H1 (cell line): Measurements from ENCODE around the gene CTNND2. TPM values are rescaled to one million over a fixed set of nuclear protein-coding genes. Genes with fewer than 3 reads are reported as not detected.

Experiments
- CTCF ChIA-PET: fragments of 300-600 bp; sonication (Branson Sonifier 250); formaldehyde crosslinking; loops from one replicate; lab custom pipeline; 2021; ENCODE audit not compliant: partially characterized antibody; lab: Charles Lee
- POLR2A ChIA-PET: fragments of 300-600 bp; sonication (Branson Sonifier 250); formaldehyde crosslinking; loops from one replicate; lab custom pipeline; 2021; ENCODE audit warnings: inconsistent platforms; ENCODE audit not compliant: partially characterized antibody; lab: Charles Lee
- DNase-seq, 2 experiments: peaks; one replicate each; pipeline versions ENCODE4 v3.0.0 to v3.0.0-alpha.2; 2010 to 2022; ENCODE audit warnings: low spot score in 2 of 2, low read depth in 1 of 2, mixed read lengths in 1 of 2
- FAIRE-seq: peaks from 2 replicates; lab custom pipeline; 2011; peaks lifted over from hg19 to GRCh38; lab: Jason Lieb, UNC
- H2AFZ ChIP-seq: 2 replicates; pipeline ENCODE4 v1.8.1; 2012; ENCODE audit warnings: low read length, inconsistent platforms
- H2AK5ac ChIP-seq: 2 replicates; pipeline ENCODE4 v1.6.1; 2013; ENCODE audit warnings: low read depth, low read length
- H2BK120ac ChIP-seq: replicated peaks from 2 replicates; pipeline ENCODE3; 2013; ENCODE audit warnings: low read depth, low read length, inconsistent platforms
- H2BK12ac ChIP-seq: 2 replicates; pipeline ENCODE4 v1.6.1; 2013; ENCODE audit warnings: low read depth, low read length
- H2BK15ac ChIP-seq: 2 replicates; pipeline ENCODE4 v1.6.1; 2013; ENCODE audit warnings: low read length
- H2BK20ac ChIP-seq: 2 replicates; pipeline ENCODE4 v1.6.1; 2013; ENCODE audit warnings: low read length
- H2BK5ac ChIP-seq: 2 replicates; pipeline ENCODE4 v1.6.1; 2013; ENCODE audit warnings: low read depth, low read length
- H3K14ac ChIP-seq: 2 replicates; pipeline ENCODE4 v1.6.1; 2013; ENCODE audit warnings: inconsistent platforms; ENCODE audit not compliant: insufficient read length
- H3K18ac ChIP-seq: 2 replicates; pipeline ENCODE4 v1.6.1; 2013; ENCODE audit warnings: low read length; ENCODE audit errors: extremely low read depth
- H3K23ac ChIP-seq: 2 replicates; pipeline ENCODE4 v1.6.1; 2013; ENCODE audit warnings: inconsistent platforms; ENCODE audit not compliant: insufficient read length
- H3K23me2 ChIP-seq: 2 replicates; pipeline ENCODE4 v1.6.1; 2013; ENCODE audit warnings: low read depth, low read length
- H3K27ac ChIP-seq: 2 replicates; pipeline ENCODE4 v1.6.1; 2011; ENCODE audit warnings: low read depth, low read length, inconsistent platforms
- H3K27me3 ChIP-seq, 4 experiments: replicated peaks in 1 of 4; 1 replicate in 1 of 4; 2 replicates in 3 of 4; pipeline versions ENCODE4 v1.6.1 to v1.8.1; 2011 to 2013; ENCODE audit warnings: low read length in 3 of 4, mild to moderate bottlenecking in 3 of 4, inconsistent platforms in 2 of 4, mixed read lengths in 2 of 4, moderate library complexity in 1 of 4; ENCODE audit not compliant: control insufficient read depth in 3 of 4, insufficient read depth in 3 of 4; ENCODE audit errors: extremely low read depth in 1 of 4
- H3K36me3 ChIP-seq, 4 experiments: 2 replicates each; pipeline versions ENCODE4 v1.6.1 to v1.8.1; 2011 to 2013; ENCODE audit warnings: mild to moderate bottlenecking in 4 of 4, low read length in 3 of 4, moderate library complexity in 2 of 4, control low read depth in 1 of 4, inconsistent platforms in 1 of 4; ENCODE audit not compliant: insufficient read depth in 4 of 4, control insufficient read depth in 2 of 4
- H3K4ac ChIP-seq: replicated peaks from 2 replicates; pipeline ENCODE3; 2013; ENCODE audit warnings: low read length, low read depth, mixed read lengths, inconsistent platforms; ENCODE audit not compliant: insufficient read length
- H3K4me1 ChIP-seq, 4 experiments: replicated peaks in 1 of 4; 1 replicate in 1 of 4; 2 replicates in 3 of 4; pipeline versions ENCODE4 v1.6.1 to v1.8.1; 2011 to 2013; ENCODE audit warnings: low read length in 3 of 4, inconsistent platforms in 2 of 4, mixed read lengths in 1 of 4; ENCODE audit not compliant: insufficient read depth in 4 of 4, control insufficient read depth in 3 of 4
- H3K4me2 ChIP-seq, 2 experiments: 2 replicates each; pipeline versions ENCODE4 v1.6.1 to v1.8.1; 2011 to 2013; ENCODE audit warnings: low read depth in 2 of 2, low read length in 2 of 2, control low read depth in 1 of 2, inconsistent platforms in 1 of 2, mild to moderate bottlenecking in 1 of 2; ENCODE audit not compliant: insufficient read depth in 1 of 2
- H3K4me3 ChIP-seq, 4 experiments: fragments of 200-600, 300-600 bp in 1 of 4; sonication (generic), shearing (Covaris generic), sonication (Bioruptor Twin) in 1 of 4; 2 replicates each; pipeline versions ENCODE4 v1.5.1 to v1.8.1; 2011 to 2016; ENCODE audit warnings: low read length in 4 of 4, low read depth in 3 of 4, control low read depth in 2 of 4, inconsistent platforms in 2 of 4, mild to moderate bottlenecking in 2 of 4, mixed read lengths in 1 of 4, moderate library complexity in 1 of 4; ENCODE audit not compliant: insufficient read depth in 2 of 4; ENCODE audit errors: extremely low read depth in 1 of 4
- H3K56ac ChIP-seq: replicated peaks from 2 replicates; pipeline ENCODE3; 2013; ENCODE audit warnings: low read depth, mild to moderate bottlenecking, mixed read lengths, low read length, inconsistent platforms; ENCODE audit not compliant: insufficient read length
- H3K79me1 ChIP-seq: 2 replicates; pipeline ENCODE4 v1.6.1; 2013; ENCODE audit warnings: low read depth, low read length, control low read depth
- H3K79me2 ChIP-seq, 2 experiments: 2 replicates each; pipeline versions ENCODE4 v1.6.1 to v1.8.1; 2012 to 2013; ENCODE audit warnings: low read length in 2 of 2, mild to moderate bottlenecking in 2 of 2, inconsistent platforms in 1 of 2; ENCODE audit not compliant: insufficient read depth in 2 of 2, control insufficient read depth in 1 of 2
- H3K9ac ChIP-seq, 4 experiments: replicated peaks in 1 of 4; 1 replicate in 1 of 4; 2 replicates in 3 of 4; pipeline versions ENCODE4 v1.6.1 to v1.8.1; 2011 to 2013; ENCODE audit warnings: low read depth in 3 of 4, low read length in 3 of 4, control low read depth in 2 of 4, mild to moderate bottlenecking in 2 of 4, moderate library complexity in 2 of 4, inconsistent platforms in 1 of 4; ENCODE audit errors: extremely low read depth in 1 of 4
- H3K9me3 ChIP-seq, 2 experiments: 2 replicates each; pipeline versions ENCODE4 v1.6.1 to v1.8.1; 2012 to 2013; ENCODE audit warnings: mild to moderate bottlenecking in 2 of 2, moderate library complexity in 2 of 2, control low read depth in 1 of 2, inconsistent platforms in 1 of 2, low read depth in 1 of 2, low read length in 1 of 2, mixed read lengths in 1 of 2; ENCODE audit not compliant: insufficient read depth in 2 of 2
- H4K20me1 ChIP-seq, 2 experiments: replicated peaks in 1 of 2; 2 replicates each; pipeline versions ENCODE3 to v1.8.1; 2011 to 2013; ENCODE audit warnings: inconsistent platforms in 2 of 2, low read length in 2 of 2, mild to moderate bottlenecking in 1 of 2; ENCODE audit not compliant: insufficient read depth in 2 of 2, control insufficient read depth in 1 of 2
- H4K5ac ChIP-seq: 2 replicates; pipeline ENCODE4 v1.6.1; 2013; ENCODE audit warnings: low read length, low read depth, mixed read lengths, inconsistent platforms; ENCODE audit not compliant: insufficient read length
- H4K8ac ChIP-seq: 2 replicates; pipeline ENCODE4 v1.8.0; 2013; ENCODE audit warnings: mild to moderate bottlenecking, moderate library complexity, low read length, inconsistent platforms; ENCODE audit not compliant: insufficient read depth; ENCODE audit errors: extremely low read depth
- H4K91ac ChIP-seq: replicated peaks from 2 replicates; pipeline ENCODE3; 2013; ENCODE audit warnings: low read length, mixed read lengths, inconsistent platforms; ENCODE audit not compliant: insufficient read length
- FOSL1 ChIP-seq: IDR thresholded peaks from 2 replicates; pipeline ENCODE4 v1.6.1; 2011; ENCODE audit warnings: mild to moderate bottlenecking, low read depth, low read length, moderate library complexity; ENCODE audit not compliant: insufficient read depth
- YY1 ChIP-seq: IDR thresholded peaks from 2 replicates; pipeline ENCODE4 v1.6.1; 2011; ENCODE audit warnings: low read depth, mild to moderate bottlenecking, low read length
- WGBS, 2 experiments: shearing (Covaris generic) in 1 of 2; methylation state at CpG; one replicate each; pipeline versions ENCODE4 v1.1.6 to v1.1.7; 2013 to 2015; ENCODE audit warnings: low lambda C conversion rate in 2 of 2, mixed read lengths in 2 of 2, inconsistent platforms in 1 of 2, low coverage in 1 of 2, missing lambda C conversion rate in 1 of 2; ENCODE audit not compliant: insufficient replicate concordance in 2 of 2, insufficient coverage in 1 of 2, insufficient read length in 1 of 2; ENCODE audit errors: extremely low coverage in 1 of 2, missing lambda C conversion rate in 1 of 2; 5-methylcytosine and 5-hydroxymethylcytosine counted together
- polyA plus RNA-seq, 7 experiments: library from polyadenylated mRNA; depleted of rRNA in 3 of 7; stranded (reverse) in 5 of 7; unstranded in 2 of 7; fragments of >200 nt in 5 of 7; fragments of 200-250 nt in 2 of 7; gene quantifications; 1 replicate in 5 of 7; 2 replicates in 1 of 7; 4 replicates in 1 of 7; pipeline versions ENCODE4 v1.2.1 to v1.2.3, GENCODE V29; 2011 to 2013; ENCODE audit warnings: missing spikeins in 2 of 7, mixed read lengths in 2 of 7
- total RNA-seq: library from RNA; stranded (reverse); fragmentation: NEBNext Ultra II Directional; extraction: Animal tissue kit (Norgen Biotek cat#: 25700); gene quantifications from 2 replicates; pipeline ENCODE4 v1.2.1, GENCODE V29; 2021

CTNND2 gene
- total and polyA plus RNA-seq, 2 of the 8 experiments (the other 6 are each of a cell fraction or from before 2014, with no cell fraction given): 7.4 to 14.2 TPM

- no peaks in the 10 kb centered on the region; a peak in 1 of 8 replicates for H3K36me3 ChIP-seq
- POLR2A ChIA-PET: no interaction called here
- H3K4me2 ChIP-seq: no peak overlapping the region
- H3K9ac ChIP-seq: no peak overlapping the region
- no peak overlapping the region for H3K23ac ChIP-seq
- H3K79me1 ChIP-seq: no peaks in the 10 kb centered on the region
- WGBS, 2 experiments: 91% methylated on average over 10 of the region's 10 CpGs; no CpG with 5 or more reads in 1 of the 2 experiments
- H3K27me3 ChIP-seq: no peaks in the 10 kb centered on the region
- H3K4me3 ChIP-seq: no peak overlapping the region
- no peak overlapping the region for H3K18ac ChIP-seq
- no peak overlapping the region for H2BK15ac ChIP-seq
- no peak for DNase-seq
- CTCF ChIA-PET: interaction anchor here (1.1 kb wide), 1 partner anchor 232 kb away, joined by 5 read pairs; the partner anchor contains the start of gene CTNND2
- H3K4me1 ChIP-seq: no peaks in the 10 kb centered on the region
- H2BK12ac ChIP-seq: no peak overlapping the region
- H3K4ac ChIP-seq: no peak overlapping the region
- no peak overlapping the region for H3K56ac ChIP-seq
- no peak overlapping the region for H2BK5ac ChIP-seq
- no peak overlapping the region for H4K8ac ChIP-seq
- H3K79me2 ChIP-seq: no peaks in the 10 kb centered on the region
- no peak overlapping the region for H3K27ac ChIP-seq
- FAIRE-seq: no peak
- no peak overlapping the region for H4K5ac ChIP-seq
- no peak overlapping the region for H3K14ac ChIP-seq
- no peak overlapping the region for H2BK20ac ChIP-seq
- no peaks in the 10 kb centered on the region for H4K20me1 ChIP-seq
- no peak overlapping the region for H2AFZ ChIP-seq
- no peaks in the 10 kb centered on the region; the same call in 1 of the 2 replicates for H3K23me2 ChIP-seq
- H2AK5ac ChIP-seq: no peak overlapping the region
- H2BK120ac ChIP-seq: no peak overlapping the region
- H3K9me3 ChIP-seq: no peaks in the 10 kb centered on the region; a peak in 1 of 4 replicates
- TF ChIP-seq YY1 (peak; percentile 78; the same call in 1 of the 2 replicates), FOSL1 (no peak)
- H4K91ac ChIP-seq: no peak overlapping the region
Measured at GRCh38 chr5:11672385-11673085, 231.7 kb downstream of the CTNND2 start.
